Natural killer cell treated with Interleukin-12 subunit alpha and Interleukin-12 subunit beta and Interleukin-15 and Interleukin-18, amount 100 ng/mL, for 72 hours (primary cell): ENCODE data around the gene RFX7. TPM values are rescaled to one million over a fixed set of nuclear protein-coding genes. Genes with fewer than 3 reads are reported as not detected.

ENCODE experiments used
- ATAC-seq, 2 donors: fragments of 150-1000 bp; cut with Tn5 transposase in 1 of 2; sonication (Bioruptor Pico), chemical (Tn5 transposase) in 1 of 2; 2 replicates each; pipeline ENCODE4 v1.10.0; 2021
- DNase-seq: peaks from one replicate; pipeline ENCODE4 v3.0.0; 2022; ENCODE audit warnings: low spot score
- H3K27ac Mint-ChIP-seq, 2 donors: 1 replicate in 1 of 2; 2 replicates in 1 of 2; pipeline ENCODE4 v1.8.0; 2022; ENCODE audit warnings: mixed read lengths in 2 of 2, mild to moderate bottlenecking in 1 of 2, moderate library complexity in 1 of 2
- H3K27me3 Mint-ChIP-seq, 2 donors: 1 replicate in 1 of 2; 2 replicates in 1 of 2; pipeline ENCODE4 v1.8.0; 2022; ENCODE audit warnings: mixed read lengths in 2 of 2
- H3K36me3 Mint-ChIP-seq: one replicate; pipeline ENCODE4 v1.8.0; 2022; ENCODE audit warnings: mixed read lengths
- H3K4me1 Mint-ChIP-seq, 2 donors: 1 replicate in 1 of 2; 2 replicates in 1 of 2; pipeline ENCODE4 v1.8.0; 2022; ENCODE audit warnings: low read depth in 2 of 2, mixed read lengths in 2 of 2, mild to moderate bottlenecking in 1 of 2
- H3K4me3 Mint-ChIP-seq: one replicate; pipeline ENCODE4 v1.8.0; 2022; ENCODE audit warnings: mixed read lengths
- H3K9me3 Mint-ChIP-seq: 2 replicates; pipeline ENCODE4 v1.8.0; 2022; ENCODE audit warnings: mixed read lengths
- total RNA-seq, 2 donors: library from RNA; stranded (reverse); gene quantifications; one replicate each; pipeline ENCODE4 v1.2.3, GENCODE V29; 2022

The RFX7 gene
- total RNA-seq, 2 donors from 2014 or later = 19.5 to 28.1 TPM

DNA sequence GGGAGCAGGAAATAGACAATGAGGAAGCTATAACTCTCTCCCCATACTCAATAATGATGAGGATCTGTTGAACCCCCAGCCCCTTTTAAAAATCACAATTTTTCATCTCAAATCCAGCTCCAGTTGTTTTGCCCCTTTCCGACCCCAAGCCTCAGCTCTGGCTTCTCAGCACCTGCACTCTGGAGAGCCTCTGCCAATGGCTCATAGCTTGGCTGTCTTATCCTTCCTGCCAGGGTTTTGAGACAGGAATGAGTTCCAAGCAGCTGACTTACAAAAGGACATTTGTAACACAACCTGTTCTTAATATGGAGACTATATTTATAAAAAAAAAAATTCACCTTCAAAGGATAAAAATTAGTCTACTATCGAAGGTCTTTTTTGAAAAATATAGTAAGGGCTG, 144.4 kb downstream of the RFX7 start:
- Mint-ChIP-seq H3K27ac (no peak overlapping the region), H3K4me1 (no peaks in the 10 kb centered on the region), H3K4me3 (no peak overlapping the region), H3K36me3 (peaks cover 18% of the 10 kb centered on the region), H3K27me3 (no peaks in the 10 kb centered on the region), H3K9me3 (no peaks in the 10 kb centered on the region)
- DNase-seq (no peak), ATAC-seq (no peak)

DNA sequence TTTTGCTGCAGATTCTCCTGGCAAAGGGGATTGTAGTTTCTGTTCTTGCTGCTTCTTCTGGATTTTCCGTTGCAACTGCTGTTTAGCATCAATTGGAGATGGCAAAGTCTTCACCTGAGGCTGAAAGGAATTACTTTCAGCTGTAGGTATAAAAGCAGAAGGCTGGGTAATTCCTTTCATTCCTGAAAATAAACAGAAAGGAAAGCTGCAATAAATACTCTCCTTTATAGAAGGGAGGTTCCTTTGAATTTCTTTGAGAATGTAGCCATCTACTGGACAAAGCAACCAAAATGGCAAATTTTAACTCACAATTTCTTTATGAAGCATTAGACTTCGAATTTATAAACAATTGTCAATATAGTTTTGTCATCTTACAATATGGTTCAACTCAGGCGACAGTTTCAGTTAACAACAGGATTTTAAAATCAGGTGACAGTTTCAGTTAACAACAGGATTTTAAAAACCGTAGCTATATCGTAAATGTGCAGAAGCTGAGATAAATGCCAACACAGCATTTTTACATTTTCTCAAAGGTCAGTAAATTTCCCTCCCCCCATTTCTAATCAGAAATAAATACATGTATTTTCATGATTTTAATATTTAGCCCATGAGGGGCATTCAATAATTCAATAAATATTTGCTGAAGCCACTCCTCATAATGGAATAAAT, 145.3 kb downstream of the RFX7 start:
- DNase-seq = no peak
- no peaks in the 10 kb centered on the region for H3K9me3 Mint-ChIP-seq
- H3K4me3 Mint-ChIP-seq = no peak overlapping the region
- ATAC-seq = no peak
- peaks cover 27% of the 10 kb centered on the region for H3K36me3 Mint-ChIP-seq
- H3K27me3 Mint-ChIP-seq = no peaks in the 10 kb centered on the region
- no peaks in the 10 kb centered on the region for H3K4me1 Mint-ChIP-seq
- H3K27ac Mint-ChIP-seq = no peak overlapping the region

DNA sequence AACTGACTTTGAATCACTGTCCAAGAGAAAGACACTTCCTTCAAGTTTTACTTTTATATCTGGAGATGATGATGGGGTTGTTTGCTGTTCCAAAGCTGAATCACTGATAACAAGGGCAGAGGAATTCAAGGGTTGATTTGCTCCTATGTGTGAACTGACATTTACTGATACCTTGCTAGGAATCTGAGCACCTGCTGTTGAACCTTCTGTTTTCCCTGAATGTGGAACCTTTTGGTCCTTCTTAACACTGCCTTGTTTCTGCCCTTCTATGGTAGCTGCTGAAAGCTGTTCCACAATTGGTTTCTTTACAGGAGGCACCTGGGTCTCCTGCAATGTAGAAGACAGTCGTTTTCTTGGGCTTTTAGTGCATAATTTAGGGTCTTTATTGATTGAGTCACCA, 148.3 kb downstream of the RFX7 start:
- ATAC-seq (no peak), DNase-seq (no peak)
- no peak overlapping the region for H3K27ac Mint-ChIP-seq
- H3K27me3 Mint-ChIP-seq = no peaks in the 10 kb centered on the region
- H3K9me3 Mint-ChIP-seq = no peaks in the 10 kb centered on the region
- H3K4me3 Mint-ChIP-seq = no peak overlapping the region
- peaks cover 28% of the 10 kb centered on the region for H3K36me3 Mint-ChIP-seq
- H3K4me1 Mint-ChIP-seq = no peaks in the 10 kb centered on the region

DNA sequence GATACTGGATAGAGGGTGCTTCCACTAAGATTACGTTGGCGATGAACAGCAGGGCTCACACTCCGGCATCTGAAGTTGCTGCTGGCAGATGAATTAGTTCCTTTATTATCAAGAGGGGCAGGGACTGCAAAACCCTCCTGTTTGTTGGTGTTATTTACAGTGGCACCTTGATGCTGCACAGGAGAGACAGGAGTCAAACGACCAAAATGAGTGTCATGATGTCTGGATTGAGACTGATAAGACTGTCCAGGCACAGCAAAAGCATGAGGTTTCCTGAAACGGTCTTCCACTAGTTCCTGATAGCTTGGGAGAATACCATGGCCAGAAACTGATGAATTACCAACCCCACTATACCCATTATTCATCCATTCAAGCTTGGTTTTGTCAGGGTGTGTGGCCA, 149.5 kb downstream of the RFX7 start:
- Mint-ChIP-seq H3K27ac (no peak overlapping the region), H3K27me3 (no peaks in the 10 kb centered on the region), H3K4me1 (peaks cover 0 to 5% of the 10 kb centered on the region in 2 donors), H3K4me3 (no peak overlapping the region), H3K36me3 (peaks cover 28% of the 10 kb centered on the region), H3K9me3 (no peaks in the 10 kb centered on the region)
- ATAC-seq (no peak), DNase-seq (no peak)

DNA sequence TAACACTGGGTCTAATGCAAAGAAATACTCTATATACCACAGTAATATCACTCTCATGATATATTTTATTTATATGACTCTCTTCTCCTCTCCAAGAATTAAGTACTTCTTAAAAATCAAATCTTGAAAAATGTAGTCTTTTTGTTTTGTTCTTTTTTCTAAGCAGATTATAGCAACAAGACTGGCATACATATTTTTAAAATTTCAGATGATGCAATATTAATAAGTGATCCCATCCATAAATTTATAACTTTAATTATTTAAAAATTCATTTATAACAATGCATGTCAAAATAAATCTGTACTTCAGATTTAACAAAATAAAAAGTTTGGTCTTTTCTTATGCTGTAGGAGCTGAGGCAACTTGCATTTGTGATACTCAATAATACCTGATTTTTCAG, 155.3 kb downstream of the RFX7 start:
- Mint-ChIP-seq H3K27me3 (peaks cover 0 to 3% of the 10 kb centered on the region in 2 donors), H3K4me3 (no peak overlapping the region), H3K36me3 (peaks cover 2% of the 10 kb centered on the region), H3K27ac (no peak overlapping the region), H3K9me3 (no peaks in the 10 kb centered on the region), H3K4me1 (peaks cover 5 to 9% of the 10 kb centered on the region in 2 donors)
- ATAC-seq = no peak
- no peak for DNase-seq

DNA sequence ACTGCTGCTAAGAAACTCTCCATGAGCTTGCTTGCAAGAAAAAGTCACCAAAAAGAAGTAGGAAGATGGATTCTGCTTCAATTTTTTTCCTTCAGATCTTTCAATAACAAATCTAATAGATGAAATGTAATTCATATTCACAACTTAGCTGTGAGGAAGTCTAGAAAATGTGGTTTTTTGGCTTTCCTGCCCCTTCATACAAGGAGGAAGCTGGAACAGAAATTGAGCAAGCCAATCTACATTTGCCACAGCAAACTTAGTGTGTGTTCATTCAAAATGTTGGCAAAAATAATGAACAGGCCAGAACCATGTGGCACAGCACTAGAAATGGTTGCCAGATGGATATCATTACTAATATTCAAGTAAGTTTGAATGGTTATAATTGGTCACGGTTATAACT, 157.1 kb downstream of the RFX7 start:
- H3K9me3 Mint-ChIP-seq = no peaks in the 10 kb centered on the region
- H3K36me3 Mint-ChIP-seq = no peaks in the 10 kb centered on the region
- DNase-seq (no peak), ATAC-seq (no peak)
- no peak overlapping the region for H3K4me3 Mint-ChIP-seq
- peaks cover 5 to 13% of the 10 kb centered on the region in 2 donors for H3K4me1 Mint-ChIP-seq
- H3K27ac Mint-ChIP-seq = no peak overlapping the region
- H3K27me3 Mint-ChIP-seq = peaks cover 0 to 6% of the 10 kb centered on the region in 2 donors

DNA sequence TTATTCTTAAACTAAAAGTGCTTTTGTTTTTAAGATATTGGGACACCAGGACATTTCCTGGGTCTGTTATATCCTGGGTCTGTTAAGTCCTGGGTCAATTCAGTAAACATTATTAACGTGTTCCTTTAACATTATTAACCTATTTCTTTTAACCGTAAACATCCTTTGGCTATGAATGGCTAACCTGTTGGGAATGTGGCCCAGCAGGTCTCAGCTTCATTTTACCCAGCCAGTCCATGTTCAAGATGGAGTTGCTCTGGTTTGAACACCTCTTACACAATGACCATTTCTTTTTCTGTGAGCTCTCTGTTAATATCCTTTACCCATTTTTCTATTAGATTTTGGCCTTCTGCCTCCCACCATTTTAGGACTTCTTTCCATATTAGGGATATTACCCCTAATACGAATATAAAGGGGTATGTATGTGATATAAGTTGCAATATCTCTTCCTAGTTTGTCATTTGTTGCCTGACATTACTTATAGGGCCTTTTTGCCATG, 161.4 kb downstream of the RFX7 start:
- H3K4me3 Mint-ChIP-seq = no peak overlapping the region
- no peak for ATAC-seq
- no peak overlapping the region for H3K27ac Mint-ChIP-seq
- H3K4me1 Mint-ChIP-seq = peaks cover 5 to 8% of the 10 kb centered on the region in 2 donors
- H3K27me3 Mint-ChIP-seq = peaks cover 7 to 10% of the 10 kb centered on the region in 2 donors
- no peaks in the 10 kb centered on the region for H3K36me3 Mint-ChIP-seq
- no peaks in the 10 kb centered on the region for H3K9me3 Mint-ChIP-seq
- no peak for DNase-seq

DNA sequence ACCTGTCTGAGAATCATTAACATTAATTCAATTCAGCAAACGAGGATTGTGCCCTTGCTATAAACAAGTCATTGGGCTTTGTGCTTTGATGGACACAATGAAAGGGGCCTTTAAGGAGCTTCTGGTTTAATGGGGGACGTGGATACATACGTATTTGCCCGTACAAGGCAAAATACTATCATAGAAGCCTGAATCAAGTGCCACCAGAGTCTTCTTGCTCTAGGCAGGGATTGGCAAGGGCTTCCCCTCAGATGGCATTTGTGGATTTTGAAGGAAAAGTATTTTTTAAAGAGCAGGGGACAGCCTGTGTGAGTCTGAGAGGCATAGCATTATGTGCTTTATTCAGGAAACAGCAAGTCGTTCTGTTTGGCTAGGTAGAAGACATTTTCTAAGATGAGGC, 166.6 kb downstream of the RFX7 start:
- Mint-ChIP-seq H3K36me3 (no peaks in the 10 kb centered on the region), H3K9me3 (no peaks in the 10 kb centered on the region), H3K27ac (no peak overlapping the region), H3K27me3 (peaks cover 8 to 16% of the 10 kb centered on the region in 2 donors), H3K4me3 (no peak overlapping the region), H3K4me1 (peaks cover 0 to 3% of the 10 kb centered on the region in 2 donors)
- ATAC-seq (no peak), DNase-seq (no peak)

DNA sequence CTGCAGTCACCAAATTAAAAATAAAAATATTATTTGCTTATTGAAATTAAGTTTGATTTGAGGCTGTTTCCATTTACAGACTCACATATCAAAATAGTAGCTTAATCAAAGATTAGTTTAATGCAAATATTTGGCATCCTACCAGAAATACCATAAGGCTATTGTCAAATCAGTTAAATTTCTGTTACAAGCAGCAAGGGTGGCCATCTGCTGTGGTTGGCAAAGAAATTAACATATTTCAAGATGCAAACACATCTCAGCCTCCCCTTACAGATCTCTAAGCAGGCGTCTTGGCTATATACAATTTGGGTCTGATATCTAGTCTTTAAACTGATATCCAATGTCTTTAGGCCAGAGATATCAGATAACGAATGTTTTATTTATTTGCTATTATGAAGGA, 167.0 kb downstream of the RFX7 start:
- ATAC-seq = no peak

DNA sequence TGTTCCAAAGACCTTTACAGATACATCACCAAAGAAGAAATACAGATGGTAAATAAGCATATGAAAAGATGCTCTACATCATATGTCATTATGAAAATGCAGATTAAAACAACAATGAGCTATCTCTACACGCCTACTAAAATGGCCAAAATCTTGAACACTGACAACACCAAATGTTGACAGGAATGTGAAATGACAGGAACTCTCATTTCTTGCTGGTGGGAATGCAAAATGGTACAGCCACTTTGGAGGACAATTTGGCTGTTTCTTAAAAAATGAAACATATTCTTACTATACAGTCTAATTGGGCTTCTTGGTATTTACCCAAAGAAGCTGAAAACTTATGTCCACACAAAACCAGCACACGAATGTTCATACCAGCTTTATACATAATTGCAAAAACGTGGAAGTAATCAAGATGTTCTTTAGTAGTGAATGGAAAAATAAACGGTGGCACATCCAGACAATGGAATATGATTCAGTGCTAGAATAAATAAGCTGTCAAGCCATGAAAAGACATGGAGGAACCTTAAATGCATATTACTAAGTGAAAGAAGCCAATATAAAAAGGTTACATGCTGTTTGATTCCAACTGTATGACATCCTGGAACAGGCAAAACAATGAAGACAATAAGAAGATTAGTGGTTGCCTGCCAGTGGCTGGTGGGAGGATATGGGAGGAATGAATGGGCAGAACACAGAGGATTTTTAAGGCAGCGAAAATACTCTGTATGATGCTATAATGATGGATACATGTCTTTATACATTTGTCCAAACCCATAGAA, 169.0 kb downstream of the RFX7 start:
- Mint-ChIP-seq H3K4me1 (no peaks in the 10 kb centered on the region), H3K4me3 (no peak overlapping the region), H3K27me3 (peaks cover 24 to 25% of the 10 kb centered on the region in 2 donors), H3K36me3 (no peaks in the 10 kb centered on the region), H3K27ac (no peak overlapping the region), H3K9me3 (peaks cover 4% of the 10 kb centered on the region)
- DNase-seq = no peak
- no peak for ATAC-seq

More for the DNA sequence above, 167.0 kb downstream of the RFX7 start:
- Mint-ChIP-seq H3K27me3 (peaks cover 12 to 16% of the 10 kb centered on the region in 2 donors), H3K27ac (no peak overlapping the region), H3K9me3 (no peaks in the 10 kb centered on the region), H3K36me3 (no peaks in the 10 kb centered on the region), H3K4me3 (no peak overlapping the region), H3K4me1 (peaks cover 0 to under 1% of the 10 kb centered on the region in 2 donors)
- no peak for DNase-seq

DNA sequence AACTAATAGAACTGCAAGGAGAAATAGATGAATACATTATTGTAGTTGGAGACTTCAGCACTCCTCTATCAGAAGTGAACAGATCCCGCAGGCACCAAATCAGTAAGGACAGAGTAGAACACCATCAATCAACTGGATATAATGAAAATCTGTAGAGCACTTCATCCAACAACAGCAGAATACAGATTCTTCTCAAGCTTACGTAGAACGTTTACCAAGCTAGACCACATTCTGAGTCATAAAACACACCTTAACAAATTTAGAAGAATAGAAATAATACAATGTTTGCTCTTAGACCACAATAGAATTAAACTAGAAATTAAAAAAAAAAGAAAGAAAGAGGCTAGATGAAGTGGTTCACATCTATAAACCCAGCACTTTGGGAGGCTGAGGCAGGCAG, 179.5 kb downstream of the RFX7 start:
- DNase-seq (no peak), ATAC-seq (no peak)
- Mint-ChIP-seq H3K27ac (no peak overlapping the region), H3K27me3 (peaks cover 10 to 40% of the 10 kb centered on the region in 2 donors), H3K9me3 (no peaks in the 10 kb centered on the region), H3K36me3 (no peaks in the 10 kb centered on the region), H3K4me3 (no peak overlapping the region), H3K4me1 (no peaks in the 10 kb centered on the region)

DNA sequence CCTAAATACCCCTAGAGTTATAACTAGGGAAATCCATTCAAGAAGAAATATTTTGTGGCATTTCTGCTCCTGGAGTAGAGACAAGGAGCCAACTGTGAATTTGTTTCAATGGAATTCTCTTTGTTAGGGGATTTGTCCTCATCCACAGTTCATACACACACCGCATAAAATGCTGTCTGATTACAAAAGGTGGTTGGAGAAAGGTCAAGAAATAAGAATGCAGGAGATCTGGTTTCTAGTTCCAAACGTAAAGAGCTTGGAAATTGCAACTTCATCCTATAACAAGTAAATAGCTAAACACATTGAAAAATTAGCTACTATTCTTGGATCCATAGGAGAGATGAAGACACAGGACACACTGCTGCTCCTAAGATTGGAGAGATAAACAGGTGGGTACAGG, 184.0 kb downstream of the RFX7 start:
- no peak for DNase-seq
- Mint-ChIP-seq H3K4me1 (no peaks in the 10 kb centered on the region), H3K4me3 (no peak overlapping the region), H3K27ac (no peak overlapping the region), H3K36me3 (no peaks in the 10 kb centered on the region), H3K9me3 (no peaks in the 10 kb centered on the region), H3K27me3 (peaks cover 10 to 31% of the 10 kb centered on the region in 2 donors)
- no peak for ATAC-seq

DNA sequence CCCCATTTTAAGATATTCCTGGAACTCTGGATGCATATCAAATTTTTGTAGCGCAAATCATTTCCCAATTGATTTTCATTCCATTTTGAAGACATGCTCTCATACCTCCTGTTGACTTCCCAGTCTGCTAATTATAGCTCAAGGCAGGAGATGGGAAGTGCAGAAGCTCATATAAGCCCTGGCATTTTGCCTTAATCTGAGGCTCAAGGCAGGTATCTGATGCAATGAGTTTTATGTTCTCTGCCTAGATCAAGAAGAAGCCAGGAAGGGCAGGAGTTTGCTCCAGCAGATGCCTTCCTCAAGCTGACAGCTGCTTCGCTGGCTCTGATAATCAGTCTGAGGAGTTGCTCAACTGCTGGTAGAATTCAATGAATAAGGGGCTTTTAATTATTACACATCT, 184.7 kb downstream of the RFX7 start:
- Mint-ChIP-seq H3K9me3 (no peaks in the 10 kb centered on the region), H3K4me3 (no peak overlapping the region), H3K36me3 (no peaks in the 10 kb centered on the region), H3K4me1 (no peaks in the 10 kb centered on the region), H3K27me3 (peaks cover 10 to 26% of the 10 kb centered on the region in 2 donors), H3K27ac (no peak overlapping the region)
- DNase-seq (no peak), ATAC-seq (no peak)

DNA sequence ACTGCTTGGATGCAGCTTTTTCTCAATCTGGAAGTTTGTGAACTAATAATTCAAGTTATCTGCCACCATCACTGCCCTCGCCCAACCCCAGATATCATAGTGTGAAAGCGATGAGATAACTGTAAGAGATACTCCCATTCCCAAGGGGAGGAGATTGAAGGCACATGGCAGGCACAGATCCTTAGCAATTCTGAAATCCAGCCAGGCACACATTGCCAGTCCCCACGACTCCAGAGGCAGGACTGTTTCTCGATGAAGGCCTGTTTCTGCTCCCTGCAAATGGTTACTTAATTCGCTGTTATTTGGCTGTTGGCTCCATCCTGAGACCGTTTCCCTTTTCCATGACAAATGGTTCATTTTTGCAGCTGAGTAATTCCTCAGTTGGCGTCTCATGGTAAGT, 187.1 kb downstream of the RFX7 start:
- ATAC-seq (no peak), DNase-seq (no peak)
- Mint-ChIP-seq H3K27ac (no peak overlapping the region), H3K36me3 (no peaks in the 10 kb centered on the region), H3K4me3 (no peak overlapping the region), H3K4me1 (peaks cover 0 to 3% of the 10 kb centered on the region in 2 donors), H3K27me3 (peaks cover 5 to 12% of the 10 kb centered on the region in 2 donors), H3K9me3 (no peaks in the 10 kb centered on the region)
